ENCODE data around the gene CFAP97D1. TPM values are rescaled to one million over a fixed set of nuclear protein-coding genes. Genes with fewer than 3 reads are reported as not detected.

CFAP97D1 gene
- total RNA-seq, 1 donor from 2014 or later: 0.16 TPM

- no peak overlapping the region for H3K4me3 ChIP-seq (ENCODE audit: insufficient read depth, low read depth, low read length)
- no peak overlapping the region for H3K4me3 Mint-ChIP-seq (ENCODE audit: unreplicated experiment)
- TF ChIP-seq EZH2 (IDR thresholded peaks at IDR 0.05; ENCODE audit: insufficient read depth, low read length): no peak
- no peak for TF ChIP-seq CTCF (IDR thresholded peaks at IDR 0.05; ENCODE audit: insufficient read depth, low read depth, low read length)
- H3K4me2 ChIP-seq (ENCODE audit: low read length): no peak overlapping the region
- H4K20me1 ChIP-seq (ENCODE audit: insufficient read depth, low read length): no peaks in the 10 kb centered on the region
- no peak overlapping the region for H3K9ac ChIP-seq (ENCODE audit: low read length)
- no peak overlapping the region for H3K27ac Mint-ChIP-seq (ENCODE audit: unreplicated experiment)
- H3K9me3 Mint-ChIP-seq (ENCODE audit: unreplicated experiment): no peaks in the 10 kb centered on the region
- H3K79me2 ChIP-seq (ENCODE audit: insufficient read depth, low read length): no peaks in the 10 kb centered on the region
- no peaks in the 10 kb centered on the region for H3K36me3 ChIP-seq (ENCODE audit: insufficient read depth, low read length)
- H3K9me3 ChIP-seq (ENCODE audit: insufficient read depth, low read depth, low read length): no peaks in the 10 kb centered on the region
- no peak overlapping the region for H2AFZ ChIP-seq (ENCODE audit: low read depth, low read length)
- DNase-seq (ENCODE audit: low read depth) (no peak), FAIRE-seq (no peak)
- no peak overlapping the region for H3K27ac ChIP-seq (ENCODE audit: low read depth, low read length)
- peaks cover 51% of the 10 kb centered on the region for H3K27me3 Mint-ChIP-seq (ENCODE audit: low read depth, unreplicated experiment)
- peaks cover 10% of the 10 kb centered on the region for H3K4me1 Mint-ChIP-seq (ENCODE audit: low read depth, unreplicated experiment)
- H3K36me3 Mint-ChIP-seq (ENCODE audit: low read depth, unreplicated experiment): peaks cover 1% of the 10 kb centered on the region
- H3K27me3 ChIP-seq (ENCODE audit: insufficient read depth, low read length): peaks cover 31% of the 10 kb centered on the region
- H3K4me1 ChIP-seq (ENCODE audit: insufficient read depth, low read length): peaks cover 8% of the 10 kb centered on the region
Measured at GRCh38 chr17:43750153-43750552, 30.1 kb upstream of the CFAP97D1 start.

- DNase-seq (ENCODE audit: low read depth): peak; percentile 44
- H3K27me3 ChIP-seq (ENCODE audit: insufficient read depth, low read length): peaks cover 45% of the 10 kb centered on the region
- H3K27ac ChIP-seq (ENCODE audit: low read depth, low read length): no peak overlapping the region
- H3K4me3 ChIP-seq (ENCODE audit: insufficient read depth, low read depth, low read length): no peak overlapping the region
- Mint-ChIP-seq H3K27ac (ENCODE audit: unreplicated experiment) (no peak overlapping the region), H3K4me3 (ENCODE audit: unreplicated experiment) (no peak overlapping the region), H3K9me3 (ENCODE audit: unreplicated experiment) (no peaks in the 10 kb centered on the region), H3K27me3 (ENCODE audit: low read depth, unreplicated experiment) (peaks cover 71% of the 10 kb centered on the region), H3K36me3 (ENCODE audit: low read depth, unreplicated experiment) (peaks cover 1% of the 10 kb centered on the region), H3K4me1 (ENCODE audit: low read depth, unreplicated experiment) (no peaks in the 10 kb centered on the region)
- peak; percentile 69 for FAIRE-seq
- no peak for TF ChIP-seq EZH2 (IDR thresholded peaks at IDR 0.05; ENCODE audit: insufficient read depth, low read length)
- TF ChIP-seq CTCF (IDR thresholded peaks at IDR 0.05; ENCODE audit: insufficient read depth, low read depth, low read length): no peak
- no peak overlapping the region for H3K4me2 ChIP-seq (ENCODE audit: low read length)
- H2AFZ ChIP-seq (ENCODE audit: low read depth, low read length): no peak overlapping the region
- peaks cover 12% of the 10 kb centered on the region for H3K4me1 ChIP-seq (ENCODE audit: insufficient read depth, low read length)
- no peak overlapping the region for H3K9ac ChIP-seq (ENCODE audit: low read length)
- H3K9me3 ChIP-seq (ENCODE audit: insufficient read depth, low read depth, low read length): no peaks in the 10 kb centered on the region
- no peaks in the 10 kb centered on the region for H3K79me2 ChIP-seq (ENCODE audit: insufficient read depth, low read length)
- H4K20me1 ChIP-seq (ENCODE audit: insufficient read depth, low read length): no peaks in the 10 kb centered on the region
- H3K36me3 ChIP-seq (ENCODE audit: insufficient read depth, low read length): no peaks in the 10 kb centered on the region
Measured at GRCh38 chr17:43753493-43754129, 26.6 kb upstream of the CFAP97D1 start.

- DNase-seq (ENCODE audit: low read depth) (no peak), FAIRE-seq (no peak)
- Mint-ChIP-seq H3K9me3 (ENCODE audit: unreplicated experiment) (no peaks in the 10 kb centered on the region), H3K36me3 (ENCODE audit: low read depth, unreplicated experiment) (peaks cover 1% of the 10 kb centered on the region), H3K4me1 (ENCODE audit: low read depth, unreplicated experiment) (peaks cover 2% of the 10 kb centered on the region), H3K4me3 (ENCODE audit: unreplicated experiment) (no peak overlapping the region), H3K27me3 (ENCODE audit: low read depth, unreplicated experiment) (peaks cover 71% of the 10 kb centered on the region), H3K27ac (ENCODE audit: unreplicated experiment) (no peak overlapping the region)
- Histone ChIP-seq H3K9me3 (ENCODE audit: insufficient read depth, low read depth, low read length) (no peaks in the 10 kb centered on the region), H3K4me2 (ENCODE audit: low read length) (peak overlapping the region; percentile 79), H4K20me1 (ENCODE audit: insufficient read depth, low read length) (no peaks in the 10 kb centered on the region), H3K9ac (ENCODE audit: low read length) (no peak overlapping the region), H3K36me3 (ENCODE audit: insufficient read depth, low read length) (no peaks in the 10 kb centered on the region), H3K27ac (ENCODE audit: low read depth, low read length) (no peak overlapping the region), H3K4me3 (ENCODE audit: insufficient read depth, low read depth, low read length) (no peak overlapping the region), H3K27me3 (ENCODE audit: insufficient read depth, low read length) (peaks cover 55% of the 10 kb centered on the region), H3K79me2 (ENCODE audit: insufficient read depth, low read length) (no peaks in the 10 kb centered on the region), H2AFZ (ENCODE audit: low read depth, low read length) (no peak overlapping the region), H3K4me1 (ENCODE audit: insufficient read depth, low read length) (peaks cover 12% of the 10 kb centered on the region)
- TF ChIP-seq EZH2 (IDR thresholded peaks at IDR 0.05; ENCODE audit: insufficient read depth, low read length) (no peak), CTCF (IDR thresholded peaks at IDR 0.05; ENCODE audit: insufficient read depth, low read depth, low read length) (no peak)
Measured at GRCh38 chr17:43754947-43755346, 25.3 kb upstream of the CFAP97D1 start.

All from astrocyte (in vitro differentiated cells and primary cell).